Heart right ventricle (tissue), 16 donors: ENCODE measurements around the gene OCA2. TPM values are rescaled to one million over a fixed set of nuclear protein-coding genes. Genes with fewer than 3 reads are reported as not detected.
"Not testable (repeated sequence)": the region's sequence is repeated elsewhere in the genome, so short reads cannot be mapped to it uniquely, and the experiment has no call there.

ENCODE experiments used
- ATAC-seq, 8 donors: fragments of 200-7000 bp; cut with Tn5 transposase; one replicate each; pipeline ENCODE4 v1.9.1; 2020; ENCODE audit warnings: mild to moderate bottlenecking in 8 of 8, moderate library complexity in 8 of 8, moderate number of reproducible peaks in 1 of 8
- DNase-seq, 2 donors: peaks; one replicate each; pipeline ENCODE4 v3.0.0-alpha.2; 2020
- H3K27ac ChIP-seq, 10 donors: fragments of 200-600 bp; sonication (generic) in 2 of 10; one replicate each; pipeline versions ENCODE4 v1.5.0 to v1.8.0; 2020 to 2022; ENCODE audit warnings: mild to moderate bottlenecking in 3 of 10
- H3K27me3 ChIP-seq, 7 donors: fragments of 200-600 bp; one replicate each; pipeline ENCODE4 v1.8.0; 2021 to 2022; ENCODE audit warnings: mild to moderate bottlenecking in 2 of 7
- H3K36me3 ChIP-seq, 9 donors: fragments of 200-600 bp; sonication (generic) in 1 of 9; one replicate each; pipeline versions ENCODE4 v1.5.0 to v1.8.0; 2020 to 2022; ENCODE audit warnings: mild to moderate bottlenecking in 2 of 9
- H3K4me1 ChIP-seq, 9 donors: fragments of 200-600 bp; sonication (generic) in 1 of 9; one replicate each; pipeline versions ENCODE4 v1.5.0 to v1.8.0; 2020 to 2022; ENCODE audit warnings: mild to moderate bottlenecking in 4 of 9
- H3K4me3 ChIP-seq, 10 donors: fragments of 200-600 bp; sonication (generic) in 2 of 10; one replicate each; pipeline versions ENCODE4 v1.5.0 to v1.8.0; 2020 to 2022; ENCODE audit warnings: mild to moderate bottlenecking in 7 of 10, moderate library complexity in 2 of 10
- H3K9me3 ChIP-seq, 11 donors: fragments of 200-600 bp in 10 of 11; sonication (generic) in 2 of 11; one replicate each; pipeline versions ENCODE4 v1.5.0 to v1.8.0; 2013 to 2022; ENCODE audit warnings: mild to moderate bottlenecking in 2 of 11, control low read depth in 1 of 11, moderate library complexity in 1 of 11
- WGBS, 2 donors: extraction: QIAGEN DNeasy Blood & Tissue Kit; methylation state at CpG; one replicate each; pipeline ENCODE4 v1.1.7; 2013; ENCODE audit warnings: inconsistent platforms in 1 of 2; 5-methylcytosine and 5-hydroxymethylcytosine counted together
- intact Hi-C, 10 donors: fragments of 100-400 bp; cut with DNase I; formaldehyde crosslinking; loops; one replicate each; pipeline versions ENCODE4 v1.11.1 to v1.14.2; 2022
- polyA plus RNA-seq, 2 donors: library from polyadenylated mRNA; stranded (reverse); fragments of 200-250 nt; gene quantifications; one replicate each; pipeline ENCODE4 v1.2.3, GENCODE V29; 2013
- total RNA-seq, 10 donors: library from RNA; stranded (reverse); fragmentation: NEBNext Ultra II Directional in 3 of 10; extraction: Animal tissue kit (Norgen Biotek cat#: 25700) in 3 of 10; gene quantifications; one replicate each; pipeline versions ENCODE4 v1.2.1 to v1.2.4, GENCODE V29; 2021 to 2023
- TF ChIP-seq, protein P1 (sequence below), 9 donors: fragments of 200-600 bp; sonication (generic) in 2 of 9; IDR thresholded peaks; one replicate each; pipeline versions ENCODE4 v1.5.0 to v1.8.0; 2021 to 2022; ENCODE audit warnings: antibody characterized with exemption in 9 of 9, mild to moderate bottlenecking in 5 of 9, moderate library complexity in 1 of 9
- donor health status: Arrhythmogenic right ventricular cardiomyopathy.
- donor health status: ischemic (EF 13 %, LVEDD 7.1; RV severe dilation, severe dysfunction).
- donor health status: healthy with polysubstance abuse.
- donor health status: DM: no; HTN: yes; CAD: no.
- donor health status: DM: no; HTN: no; CAD: no.
- donor health status: ischemic (EF 25% LVEDD 6.9; RV normal size, moderate dysfunction).
- donor health status: ischemic (EF 25% LVEDD 5.7; RV mildly dilated, moderate dysfunction).
- donor health status: healthy.
- donor health status: DM: yes; HTN: yes; CAD: no.
- donor health status: Ischemic cardiomyopathy.
- donor health status: ischemic (EF 35%, LVEDD 5.7; RV mildly dilated, moderate dysfunction).
- donor health status: nonischemic (EF 11% LVEDD 7.7; RV severe dilation, severe dysfunction).
- donor health status: DM: yes; HTN: yes; CAD: no.
- donor health status: PGD.
- donor health status: ischemic (EF 29% LVEDD 5.4; RV normal size, mild dysfunction).
- donor health status: nonischemic (EF 23%, LVEDD 6.1; RV moderate dilation, normal function).

OCA2 gene
- total and polyA plus RNA-seq, 12 donors = 0.04 to 0.32 (median 0.17) TPM; not detected in 6

DNA sequence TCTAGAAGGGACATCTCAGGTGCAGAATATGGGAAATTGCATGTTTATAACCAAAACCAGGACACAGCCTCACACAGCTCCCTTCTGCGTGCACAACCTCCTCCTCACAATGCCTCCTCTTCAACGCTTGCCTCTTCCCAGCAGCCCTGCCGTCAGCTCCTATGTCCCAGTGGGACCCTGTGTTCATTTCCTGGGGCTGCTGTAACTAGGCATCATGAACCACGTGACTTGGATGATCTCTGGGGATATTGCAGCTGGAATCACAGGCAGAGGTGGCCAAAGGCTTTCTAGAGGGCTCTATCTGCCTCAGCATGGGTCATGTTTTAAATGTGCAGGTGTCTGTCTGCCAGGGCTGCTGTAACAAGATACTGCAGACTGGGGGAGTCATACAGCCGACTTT is 375.3 kb downstream of the OCA2 start:
- TF ChIP-seq, protein P1, sequence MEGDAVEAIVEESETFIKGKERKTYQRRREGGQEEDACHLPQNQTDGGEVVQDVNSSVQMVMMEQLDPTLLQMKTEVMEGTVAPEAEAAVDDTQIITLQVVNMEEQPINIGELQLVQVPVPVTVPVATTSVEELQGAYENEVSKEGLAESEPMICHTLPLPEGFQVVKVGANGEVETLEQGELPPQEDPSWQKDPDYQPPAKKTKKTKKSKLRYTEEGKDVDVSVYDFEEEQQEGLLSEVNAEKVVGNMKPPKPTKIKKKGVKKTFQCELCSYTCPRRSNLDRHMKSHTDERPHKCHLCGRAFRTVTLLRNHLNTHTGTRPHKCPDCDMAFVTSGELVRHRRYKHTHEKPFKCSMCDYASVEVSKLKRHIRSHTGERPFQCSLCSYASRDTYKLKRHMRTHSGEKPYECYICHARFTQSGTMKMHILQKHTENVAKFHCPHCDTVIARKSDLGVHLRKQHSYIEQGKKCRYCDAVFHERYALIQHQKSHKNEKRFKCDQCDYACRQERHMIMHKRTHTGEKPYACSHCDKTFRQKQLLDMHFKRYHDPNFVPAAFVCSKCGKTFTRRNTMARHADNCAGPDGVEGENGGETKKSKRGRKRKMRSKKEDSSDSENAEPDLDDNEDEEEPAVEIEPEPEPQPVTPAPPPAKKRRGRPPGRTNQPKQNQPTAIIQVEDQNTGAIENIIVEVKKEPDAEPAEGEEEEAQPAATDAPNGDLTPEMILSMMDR (IDR thresholded peaks at IDR 0.05) = no peak
- Histone ChIP-seq H3K36me3 (no peaks in the 10 kb centered on the region), H3K27me3 (peaks cover 0 to 3% (median 0%) of the 10 kb centered on the region in 7 donors), H3K4me3 (no peak overlapping the region), H3K27ac (no peak overlapping the region), H3K9me3 (peaks cover 0 to 15% (median 0%) of the 10 kb centered on the region in 11 donors), H3K4me1 (no peaks in the 10 kb centered on the region)
- peak in 1 of 8 donors; percentile 43 for ATAC-seq
- 42 to 50% methylated on average over 5 of the region's 5 CpGs for WGBS, 2 donors
- DNase-seq = peak in 1 of 2 donors; percentile 9
- intact Hi-C loops = no loop called here

DNA sequence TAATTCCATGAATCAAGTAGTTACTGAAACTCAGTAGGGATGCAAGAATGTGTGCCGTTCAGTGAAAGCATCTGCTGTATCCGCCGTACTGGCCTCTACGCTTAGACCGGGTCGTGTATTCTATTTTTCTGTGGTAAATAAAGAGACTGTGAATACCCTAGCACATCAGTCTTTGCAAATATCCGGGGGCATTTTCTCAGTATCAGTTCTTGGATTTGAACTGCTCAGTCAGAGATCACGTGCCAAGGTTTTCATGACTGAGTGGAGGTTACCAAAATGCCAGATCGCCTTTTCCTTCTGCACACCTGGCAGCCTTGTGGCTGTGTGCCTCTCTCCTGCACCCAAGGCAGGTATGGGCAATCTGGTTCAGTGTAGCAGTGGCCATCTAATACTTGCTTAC is 377.0 kb downstream of the OCA2 start:
- no peaks in the 10 kb centered on the region for H3K4me1 ChIP-seq
- peaks cover 0 to 31% (median 0%) of the 10 kb centered on the region in 11 donors for H3K9me3 ChIP-seq
- ATAC-seq = no peak

DNA sequence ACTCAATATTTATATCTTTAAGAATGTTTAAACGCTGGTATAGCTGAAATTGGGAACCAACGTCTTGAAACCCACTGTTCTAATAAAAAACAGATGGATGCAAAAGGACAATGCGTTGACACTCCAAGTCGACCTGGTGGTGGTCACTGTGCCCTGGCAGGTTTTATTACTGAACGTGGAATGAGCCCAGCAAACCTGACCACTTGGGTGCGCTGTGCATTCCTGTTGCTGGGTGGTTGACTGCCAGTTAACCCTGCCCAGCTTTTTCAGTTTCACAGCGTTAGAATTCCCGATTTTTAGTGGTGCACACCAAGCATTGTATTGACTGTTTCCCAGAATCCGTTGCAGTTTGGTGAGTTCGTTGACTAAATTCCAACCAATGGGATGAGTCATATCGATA is 384.4 kb downstream of the OCA2 start:
- H3K9me3 ChIP-seq = peaks cover 0 to 68% (median 7%) of the 10 kb centered on the region in 11 donors
- WGBS, 2 donors = 80 to 84% methylated on average over 11 of the region's 11 CpGs
- DNase-seq (no peak), ATAC-seq (no peak)
- no peaks in the 10 kb centered on the region for H3K4me1 ChIP-seq
- no peaks in the 10 kb centered on the region for H3K36me3 ChIP-seq
- H3K27ac ChIP-seq = no peak overlapping the region
- peaks cover 0 to 3% (median 0%) of the 10 kb centered on the region in 7 donors for H3K27me3 ChIP-seq
- H3K4me3 ChIP-seq = no peak overlapping the region
- intact Hi-C loops = loop anchor here in 1 of 10 donors (10.0 kb wide), 1 partner anchor 60 kb away; no protein-coding TSS in a partner anchor
- TF ChIP-seq, protein P1 (IDR thresholded peaks at IDR 0.05) = no peak

More for the DNA sequence above, 377.0 kb downstream of the OCA2 start:
- Histone ChIP-seq H3K27ac (no peak overlapping the region), H3K27me3 (peaks cover 0 to 3% (median 0%) of the 10 kb centered on the region in 7 donors), H3K4me3 (no peak overlapping the region), H3K36me3 (no peaks in the 10 kb centered on the region)
- no peak for DNase-seq
- intact Hi-C loops = no loop called here
- 81 to 87% methylated on average over 9 of the region's 9 CpGs for WGBS, 2 donors
- TF ChIP-seq, protein P1 (IDR thresholded peaks at IDR 0.05) = no peak

DNA sequence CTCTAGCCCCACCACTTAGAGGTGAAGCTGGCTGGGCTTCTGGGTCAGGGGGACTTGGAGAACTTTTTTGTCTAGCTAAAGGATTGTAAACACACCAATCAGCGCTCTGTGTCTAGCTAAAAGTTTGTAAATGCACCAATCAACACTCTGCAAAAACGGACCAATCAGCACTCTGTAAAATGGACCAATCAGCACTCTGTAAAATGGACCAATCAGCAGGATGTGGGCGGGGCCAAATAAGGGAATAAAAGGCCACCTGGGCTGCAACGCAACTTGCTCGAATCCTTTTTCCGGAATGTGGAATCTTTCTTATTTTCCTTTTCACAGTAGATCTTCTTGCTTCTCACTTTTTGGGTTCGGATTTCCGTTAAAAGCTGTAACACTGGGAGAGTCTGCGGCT is 385.3 kb downstream of the OCA2 start:
- not testable (repeated sequence) for H3K27ac ChIP-seq, H3K36me3 ChIP-seq, H3K4me1 ChIP-seq, H3K27me3 ChIP-seq, ATAC-seq, DNase-seq, H3K4me3 ChIP-seq
- peaks cover 0 to 76% (median 7%) of the 10 kb centered on the region in 11 donors for H3K9me3 ChIP-seq
- intact Hi-C loops = loop anchor here in 1 of 10 donors (10.0 kb wide), 1 partner anchor 59 kb away; no protein-coding TSS in a partner anchor
- WGBS, 2 donors = 81 to 84% methylated on average over 9 of the region's 9 CpGs

DNA sequence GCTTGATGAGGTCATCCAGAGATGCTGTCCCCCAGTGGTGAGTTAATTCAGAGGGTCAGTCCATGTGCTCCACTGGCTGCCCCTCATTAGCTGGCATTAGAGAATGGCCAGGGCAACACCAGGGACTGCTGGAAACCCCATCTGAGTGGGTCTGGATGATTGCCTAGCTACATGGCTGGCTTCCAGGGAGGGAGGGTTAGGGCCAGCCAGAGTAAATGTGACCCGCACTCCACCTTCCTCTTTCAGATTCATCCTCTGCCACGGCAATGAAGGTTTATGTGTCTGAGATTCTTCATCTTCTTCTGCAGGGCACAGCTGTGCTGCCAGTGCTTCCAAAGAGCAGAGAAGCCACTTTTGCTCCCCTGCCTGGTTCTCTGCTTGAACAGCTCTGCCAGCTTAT is 391.9 kb downstream of the OCA2 start:
- Histone ChIP-seq H3K36me3 (no peaks in the 10 kb centered on the region), H3K9me3 (peaks cover 0 to 33% (median 9%) of the 10 kb centered on the region in 11 donors), H3K4me3 (no peak overlapping the region), H3K27me3 (peaks cover 0 to 9% (median 0%) of the 10 kb centered on the region in 7 donors), H3K4me1 (no peaks in the 10 kb centered on the region), H3K27ac (no peak overlapping the region)
- intact Hi-C loops = no loop called here
- WGBS, 2 donors = 66 to 67% methylated on average over 2 of the region's 2 CpGs
- DNase-seq = no peak
- ATAC-seq = no peak
- TF ChIP-seq, protein P1 (IDR thresholded peaks at IDR 0.05) = no peak
